GM18499 (cell line): ENCODE data around the gene ZNF547.
A peak's percentile ranks its signal among the peaks of the same experiment; 100 is the strongest.
"Not testable (repeated sequence)": the region's sequence is repeated elsewhere in the genome, so short reads cannot be mapped to it uniquely, and the experiment has no call there.

Experiments
- ATAC-seq: cut with Tn5 transposase; IDR thresholded peaks from one replicate; pipeline ENCODE4 v1.9.1; 2021; ENCODE audit warnings: moderate number of reproducible peaks; ENCODE audit not compliant: insufficient read depth, unreplicated experiment

ZNF547 gene

GRCh38 chr19:57366776-57367175 is 3.4 kb downstream of the ZNF547 start:
- no peak for ATAC-seq

GRCh38 chr19:57374179-57374578 is 10.8 kb downstream of the ZNF547 start:
- ATAC-seq = no peak

- ATAC-seq = not testable (repeated sequence)
Measured at GRCh38 chr19:57374647-57375046, 11.3 kb downstream of the ZNF547 start.

GRCh38 chr19:57376151-57376550 is 12.8 kb downstream of the ZNF547 start:
- no peak for ATAC-seq

- no peak for ATAC-seq
Measured at GRCh38 chr19:57377498-57378146, 14.3 kb downstream of the ZNF547 start.

GRCh38 chr19:57380923-57381322 is 17.6 kb downstream of the ZNF547 start:
- no peak for ATAC-seq

- ATAC-seq = no peak
Measured at GRCh38 chr19:57382806-57383488, 19.6 kb downstream of the ZNF547 start.

GRCh38 chr19:57389194-57389729 is 25.9 kb downstream of the ZNF547 start:
- ATAC-seq = no peak

- peak; percentile 94 for ATAC-seq
Measured at GRCh38 chr19:57389730-57390598, 26.6 kb downstream of the ZNF547 start, which contains the start of gene ZNF548. Gene ZNF548 (plus strand): TSS chr19:57389854. CDS start chr19:57390100, 246 bp downstream.

- ATAC-seq = no peak
Measured at GRCh38 chr19:57395710-57396109, 32.4 kb downstream of the ZNF547 start.

GRCh38 chr19:57398868-57399267 is 35.5 kb downstream of the ZNF547 start:
- ATAC-seq = no peak

- no peak for ATAC-seq
Measured at GRCh38 chr19:57403737-57404563, 40.6 kb downstream of the ZNF547 start.

GRCh38 chr19:57406516-57407123 is 43.3 kb downstream of the ZNF547 start:
- no peak for ATAC-seq

GRCh38 chr19:57410877-57411671 is 47.7 kb downstream of the ZNF547 start, which contains the start of gene ZNF17:
Gene ZNF17 (plus strand): TSS chr19:57411161. CDS start chr19:57413616, 2,455 bp downstream.
- peak; percentile 76 for ATAC-seq

GRCh38 chr19:57419439-57419838 is 56.1 kb downstream of the ZNF547 start:
- ATAC-seq = no peak

- no peak for ATAC-seq
Measured at GRCh38 chr19:57421037-57421436, 57.7 kb downstream of the ZNF547 start.
